A549 (cell line): Measurements from ENCODE around the gene PLXNB2. TPM values are rescaled to one million over a fixed set of nuclear protein-coding genes. Genes with fewer than 3 reads are reported as not detected.

Experiments
- ATAC-seq, 2 experiments: fragments of 200-7000 bp in 1 of 2; fragments of >200 bp in 1 of 2; cut with Nextera tagmentation in 1 of 2; cut with Tn5 transposase in 1 of 2; 3 replicates each; pipeline versions ENCODE4 v1.8.0 to v1.9.1; 2018 to 2020; ENCODE audit warnings: mild to moderate bottlenecking in 1 of 2, moderate library complexity in 1 of 2
- CTCF ChIA-PET: fragments of 300-600 bp; sonication (Branson Sonifier 250); formaldehyde crosslinking; extraction: SDS; loops from one replicate; lab custom pipeline; 2021; ENCODE audit warnings: antibody characterized with exemption, inconsistent platforms; lab: Yijun Ruan, JAX
- POLR2A ChIA-PET: fragments of 350-600 bp; formaldehyde crosslinking; extraction: SDS; loops from one replicate; lab custom pipeline; 2021; ENCODE audit warnings: antibody characterized with exemption, inconsistent platforms; lab: Yijun Ruan, JAX
- DNase-seq, 2 experiments: peaks; one replicate each; pipeline versions ENCODE4 v3.0.0 to v3.0.0-alpha.2; 2011 to 2016; ENCODE audit warnings: low read depth in 1 of 2, low spot score in 1 of 2
- FAIRE-seq: peaks from 2 replicates; lab custom pipeline; 2011; peaks lifted over from hg19 to GRCh38; lab: Jason Lieb, UNC
- H3K27ac ChIP-seq, 2 experiments: fragments of >200 bp; sonication (Bioruptor Twin); formaldehyde crosslinking; 3 replicates each; pipeline ENCODE4 v1.5.1; 2016 to 2017
- H3K4me1 ChIP-seq: fragments of >200 bp; sonication (Bioruptor Twin); formaldehyde crosslinking; 3 replicates; pipeline ENCODE4 v1.6.1; 2016
- H3K4me2 ChIP-seq: fragments of >200 bp; sonication (Bioruptor Twin); formaldehyde crosslinking; 3 replicates; pipeline ENCODE4 v1.6.1; 2016
- H3K4me3 ChIP-seq: fragments of >200 bp; sonication (Bioruptor Twin); formaldehyde crosslinking; 3 replicates; pipeline ENCODE4 v1.5.1; 2016
- H3K9me3 ChIP-seq: fragments of >200 bp; sonication (Bioruptor Twin); formaldehyde crosslinking; 3 replicates; pipeline ENCODE4 v1.6.1; 2016
- ATOH8 ChIP-seq: fragments of 250-450 bp; sonication (Bioruptor Pico); IDR thresholded peaks from 2 replicates; pipeline ENCODE4 v1.5.0; 2020; ENCODE audit warnings: low read depth, mild to moderate bottlenecking, moderate library complexity
- CHD2 ChIP-seq: fragments of 150-350 bp; IDR thresholded peaks from 2 replicates; pipeline ENCODE4 v1.6.1; 2014; ENCODE audit warnings: low read length; ENCODE audit not compliant: partially characterized antibody
- E2F6 ChIP-seq: IDR thresholded peaks from 2 replicates; pipeline ENCODE4 v1.6.1; 2012; ENCODE audit warnings: low read depth, borderline replicate concordance
- EHMT2 ChIP-seq: fragments of 200-600 bp; sonication (generic); IDR thresholded peaks from 2 replicates; pipeline ENCODE4 v1.6.1; 2016; ENCODE audit warnings: antibody characterized with exemption, low read depth, mild to moderate bottlenecking, moderate library complexity
- FOSL2 ChIP-seq, 2 experiments: fragments of 450-650 bp in 1 of 2; fragments of >200 bp in 1 of 2; sonication (Bioruptor Twin) in 1 of 2; formaldehyde crosslinking; IDR thresholded peaks; 2 replicates each; pipeline versions ENCODE4 v1.5.0 to v1.6.1; 2016 to 2020; ENCODE audit warnings: mild to moderate bottlenecking in 1 of 2, moderate library complexity in 1 of 2
- GATA3 ChIP-seq: IDR thresholded peaks from 2 replicates; pipeline ENCODE4 v1.6.1; 2012; ENCODE audit warnings: borderline replicate concordance
- HDAC2 ChIP-seq: fragments of 200-600 bp; sonication (generic); IDR thresholded peaks from 2 replicates; pipeline ENCODE4 v1.6.1; 2016
- HES2 ChIP-seq: fragments of >200 bp; sonication (Bioruptor Twin); formaldehyde crosslinking; IDR thresholded peaks from 2 replicates; pipeline ENCODE4 v1.6.1; 2016
- HEYL ChIP-seq: fragments of 250-450 bp; sonication (Bioruptor Pico); IDR thresholded peaks from 2 replicates; pipeline ENCODE4 v1.8.0; 2021; ENCODE audit warnings: mild to moderate bottlenecking, moderate library complexity
- HOXB5 ChIP-seq: fragments of 250-450 bp; sonication (Bioruptor Pico); IDR thresholded peaks from 2 replicates; pipeline ENCODE4 v1.5.0; 2020; ENCODE audit warnings: mild to moderate bottlenecking, moderate library complexity
- JUNB ChIP-seq: fragments of >200 bp; sonication (Bioruptor Twin); formaldehyde crosslinking; IDR thresholded peaks from 2 replicates; pipeline ENCODE4 v1.6.1; 2016
- KDM1A ChIP-seq: fragments of 200-600 bp; sonication (generic); IDR thresholded peaks from 2 replicates; pipeline ENCODE4 v1.6.1; 2016; ENCODE audit warnings: low read depth, mild to moderate bottlenecking
- NFE2L2 ChIP-seq: fragments of 150-350 bp; conservative IDR thresholded peaks from 2 replicates; pipeline ENCODE4 v1.6.1; 2014; ENCODE audit warnings: low read length
- NR3C1 ChIP-seq: fragments of >200 bp; sonication (Bioruptor Twin); formaldehyde crosslinking; IDR thresholded peaks from 3 replicates; pipeline ENCODE4 v1.6.1; 2017
- PBX3 ChIP-seq: IDR thresholded peaks from 2 replicates; pipeline ENCODE4 v1.6.1; 2012
- POLR2AphosphoS2 ChIP-seq: conservative IDR thresholded peaks from 2 replicates; pipeline ENCODE4 v1.6.1; 2012; ENCODE audit warnings: low read length, improper control_type of control experiment, inconsistent platforms
- RAD21 ChIP-seq, 2 experiments: fragments of >200 bp in 1 of 2; sonication (Bioruptor Twin) in 1 of 2; formaldehyde crosslinking in 1 of 2; IDR thresholded peaks in 1 of 2; conservative IDR thresholded peaks in 1 of 2; 2 replicates in 1 of 2; 3 replicates in 1 of 2; pipeline ENCODE4 v1.6.1; 2012 to 2018; ENCODE audit warnings: inconsistent platforms in 1 of 2
- RARB ChIP-seq: fragments of 250-450 bp; sonication (Bioruptor Pico); IDR thresholded peaks from 2 replicates; pipeline ENCODE4 v1.8.0; 2021; ENCODE audit warnings: mild to moderate bottlenecking, moderate library complexity
- RCOR1 ChIP-seq: fragments of 150-350 bp; IDR thresholded peaks from 2 replicates; pipeline ENCODE4 v1.6.1; 2014; ENCODE audit warnings: antibody characterized with exemption, low read length, low read depth
- RNF2 ChIP-seq: fragments of 200-600 bp; sonication (generic); IDR thresholded peaks from 2 replicates; pipeline ENCODE4 v1.6.1; 2016; ENCODE audit warnings: low read depth, mild to moderate bottlenecking, antibody characterized with exemption, moderate library complexity, borderline replicate concordance
- SREBF2 ChIP-seq: fragments of 450-650 bp; IDR thresholded peaks from 2 replicates; pipeline ENCODE4 v1.6.1; 2014; ENCODE audit warnings: mild to moderate bottlenecking, moderate library complexity
- ZC3H11A ChIP-seq: fragments of 450-650 bp; IDR thresholded peaks from 2 replicates; pipeline ENCODE4 v1.6.1; 2014; ENCODE audit warnings: antibody characterized with exemption, mild to moderate bottlenecking
- ZSCAN20 ChIP-seq: fragments of 250-450 bp; sonication (Bioruptor Pico); IDR thresholded peaks from 2 replicates; pipeline ENCODE4 v1.8.0; 2022; ENCODE audit warnings: mild to moderate bottlenecking, moderate library complexity
- WGBS: methylation state at CpG from one replicate; pipeline ENCODE4 v1.1.6; 2017; ENCODE audit errors: missing lambda C conversion rate; 5-methylcytosine and 5-hydroxymethylcytosine counted together
- polyA plus RNA-seq, 4 experiments: library from polyadenylated mRNA; depleted of rRNA in 3 of 4; stranded (reverse); fragments of >200 nt; fragmentation: RNase III in 1 of 4; extraction: RNeasy Plus Mini Kit Qiagen cat#74134 plus additional on column Dnase treatment in 1 of 4; gene quantifications; 2 replicates in 3 of 4; 3 replicates in 1 of 4; pipeline ENCODE4 v1.2.3, GENCODE V29; 2011 to 2017

Gene PLXNB2
- polyA plus RNA-seq, 2 of the 4 experiments (the other 2 are of a cell fraction): 24.6 to 64.4 TPM

- H3K4me1 ChIP-seq: no peaks in the 10 kb centered on the region
- ChIA-PET CTCF (interaction anchor here (2.4 to 5.6 kb wide), 2 partner anchors 22 to 46 kb away, joined by 10 to 31 read pairs; no protein-coding TSS in a partner anchor), POLR2A (no interaction called here)
- H3K4me3 ChIP-seq: no peak overlapping the region
- TF ChIP-seq NFE2L2: no peak
- TF ChIP-seq HDAC2: no peak
- TF ChIP-seq GATA3: no peak
- no peak for TF ChIP-seq HES2
- no peak for TF ChIP-seq EHMT2
- no peak for TF ChIP-seq RAD21 (conservative IDR thresholded peaks at IDR 0.05 in 1 of 2, IDR thresholded peaks at IDR 0.05 in 1 of 2)
- TF ChIP-seq KDM1A: no peak
- no peak for TF ChIP-seq RNF2
- TF ChIP-seq ZC3H11A: no peak
- TF ChIP-seq POLR2AphosphoS2: no peak
- 88% methylated on average over 5 of the region's 15 CpGs for WGBS
- FAIRE-seq: no peak
- DNase-seq: no peak
- no peak for ATAC-seq
- H3K4me2 ChIP-seq: no peak overlapping the region
- H3K27ac ChIP-seq: no peak overlapping the region
- no peaks in the 10 kb centered on the region for H3K9me3 ChIP-seq
These were observed 12.1 kb upstream of the PLXNB2 start for GRCh38 chr22:50319503-50319951.

GRCh38 chr22:50318698-50319411 lies 11.4 kb upstream of the PLXNB2 start:
- Histone ChIP-seq H3K27ac (no peak overlapping the region), H3K4me3 (no peak overlapping the region), H3K4me1 (0 out of 3 replicates have a peak, but pooled peaks cover 3% of the 10 kb centered on the region), H3K4me2 (no peak overlapping the region), H3K9me3 (no peaks in the 10 kb centered on the region)
- FAIRE-seq (no peak), DNase-seq (no peak), ATAC-seq (no peak)
- WGBS: 81% methylated on average over 20 of the region's 21 CpGs
- CTCF ChIA-PET: interaction anchor here (2.4 kb wide), 1 partner anchor 46 kb away, joined by 10 read pairs; no protein-coding TSS in a partner anchor
- TF ChIP-seq ZSCAN20: no peak
- TF ChIP-seq RAD21 (conservative IDR thresholded peaks at IDR 0.05 in 1 of 2, IDR thresholded peaks at IDR 0.05 in 1 of 2): no peak
- TF ChIP-seq ATOH8 (CRISPR knock-in tag): no peak
- no peak for TF ChIP-seq RARB (CRISPR knock-in tag)
- no peak for TF ChIP-seq NR3C1
- no peak for TF ChIP-seq JUNB
- TF ChIP-seq EHMT2: no peak
- TF ChIP-seq NFE2L2: no peak
- no peak for TF ChIP-seq PBX3
- TF ChIP-seq HOXB5 (CRISPR knock-in tag): no peak
- TF ChIP-seq HES2: no peak
- TF ChIP-seq FOSL2 (IDR thresholded peaks at IDR 0.05): no peak
- TF ChIP-seq FOSL2 (CRISPR knock-in tag; IDR thresholded peaks at IDR 0.05): no peak
- no peak for TF ChIP-seq E2F6
- no peak for TF ChIP-seq HDAC2
- no peak for TF ChIP-seq HEYL (CRISPR knock-in tag)
- TF ChIP-seq CHD2: no peak
- TF ChIP-seq RCOR1: no peak
- TF ChIP-seq SREBF2: no peak
- POLR2A ChIA-PET: no interaction called here
